OCI-LY3 (cell line): ENCODE measurements around the gene SSTR5.

Source experiments
- CTCF ChIP-seq: fragments of 200-600, 300-600 bp; sonication (generic); IDR thresholded peaks from 2 replicates; pipeline ENCODE4 v1.5.1; 2014; ENCODE audit warnings: antibody characterized with exemption, low read length, low read depth
- EZH2phosphoT487 ChIP-seq: fragments of 200-600 bp; shearing (Covaris generic); IDR thresholded peaks from 2 replicates; pipeline ENCODE4 v1.6.1; 2018; ENCODE audit warnings: antibody characterized with exemption, mixed run types, low read depth

GRCh38 chr16:1035066-1035415 is 37.5 kb upstream of the SSTR5 start:
- TF ChIP-seq CTCF (no peak), EZH2phosphoT487 (no peak)
